Spinal cord (tissue), 10 donors: ENCODE measurements around the gene CENPV. TPM values are rescaled to one million over a fixed set of nuclear protein-coding genes. Genes with fewer than 3 reads are reported as not detected.
"Not testable (repeated sequence)": the region's sequence is repeated elsewhere in the genome, so short reads cannot be mapped to it uniquely, and the experiment has no call there.

ENCODE experiments used
- DNase-seq, 6 donors: peaks; one replicate each; pipeline versions ENCODE4 v3.0.0 to v3.0.0-alpha.2; 2013 to 2015; ENCODE audit warnings: low spot score in 6 of 6, low read depth in 4 of 6
- H3K27ac ChIP-seq: one replicate; pipeline ENCODE4 v1.5.1; 2013; ENCODE audit warnings: low read depth, low read length, control low read depth
- H3K27me3 ChIP-seq: one replicate; pipeline ENCODE4 v1.6.1; 2013; ENCODE audit warnings: low read length; ENCODE audit not compliant: control insufficient read depth, insufficient read depth
- H3K36me3 ChIP-seq: one replicate; pipeline ENCODE4 v1.6.1; 2013; ENCODE audit warnings: low read length; ENCODE audit not compliant: control insufficient read depth, insufficient read depth
- H3K4me1 ChIP-seq: one replicate; pipeline ENCODE4 v1.6.1; 2013; ENCODE audit warnings: low read length; ENCODE audit not compliant: control insufficient read depth, insufficient read depth
- H3K4me3 ChIP-seq: one replicate; pipeline ENCODE4 v1.5.1; 2013; ENCODE audit warnings: low read depth, low read length, control low read depth
- H3K9me3 ChIP-seq: one replicate; pipeline ENCODE4 v1.6.1; 2013; ENCODE audit warnings: low read length; ENCODE audit not compliant: control insufficient read depth, insufficient read depth
- WGBS: methylation state at CpG from one replicate; pipeline ENCODE4 v1.1.5; 2013; ENCODE audit warnings: missing lambda C conversion rate; ENCODE audit not compliant: insufficient coverage; 5-methylcytosine and 5-hydroxymethylcytosine counted together
- polyA plus RNA-seq, 2 donors: library from polyadenylated mRNA; unstranded; fragments of 120-200 nt; gene quantifications; one replicate each; pipeline ENCODE4 v1.2.1, GENCODE V29; 2013; ENCODE audit not compliant: insufficient read length in 2 of 2
- total RNA-seq, 2 donors: library from RNA; depleted of rRNA in 1 of 2; stranded (reverse); fragments of 120-200 nt in 1 of 2; fragments of >200 nt in 1 of 2; gene quantifications; one replicate each; pipeline versions ENCODE4 v1.2.3 to v1.2.4, GENCODE V29; 2013 to 2014
- donor health status: healthy.

The CENPV gene
- total and polyA plus RNA-seq, 4 donors, result 33.7 to 130 (median 96.6) TPM

- peaks cover 15% of the 10 kb centered on the region for H3K36me3 ChIP-seq
- 93% methylated on average over 7 of the region's 13 CpGs for WGBS
Observed at GRCh38 chr17:16301963-16302855, 51.1 kb downstream of the CENPV start.

DNA sequence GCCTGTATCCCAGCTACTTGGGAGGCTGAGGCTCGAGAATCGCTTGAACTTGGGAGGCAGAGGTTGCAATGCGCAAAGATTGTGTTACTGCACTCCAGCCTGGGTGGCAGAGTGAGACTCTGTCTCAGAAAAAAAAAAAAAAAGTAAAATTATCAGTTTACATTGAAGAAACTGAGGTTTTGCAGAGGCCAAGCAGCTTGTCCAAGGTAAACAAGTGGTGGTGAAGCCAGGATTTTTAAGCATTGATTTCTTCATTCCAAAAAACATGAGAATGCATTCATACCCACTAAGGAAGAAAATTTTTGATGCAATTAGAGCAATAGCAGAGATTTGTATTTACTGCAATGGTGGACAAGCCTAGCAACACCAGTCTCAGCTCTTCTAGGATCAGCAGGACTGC is 52.7 kb downstream of the CENPV start:
- Histone ChIP-seq H3K27ac (no peak overlapping the region), H3K4me1 (no peaks in the 10 kb centered on the region), H3K4me3 (no peak overlapping the region), H3K27me3 (no peaks in the 10 kb centered on the region), H3K9me3 (no peaks in the 10 kb centered on the region), H3K36me3 (peaks cover 12% of the 10 kb centered on the region)
- 100% methylated on average over 3 of the region's 3 CpGs for WGBS
- no peak for DNase-seq

More at GRCh38 chr17:16301963-16302855, 51.1 kb downstream of the CENPV start:
- DNase-seq, result no peak
- Histone ChIP-seq H3K27me3 (no peaks in the 10 kb centered on the region), H3K4me3 (no peak overlapping the region), H3K27ac (no peak overlapping the region), H3K4me1 (no peaks in the 10 kb centered on the region), H3K9me3 (no peaks in the 10 kb centered on the region)

DNA sequence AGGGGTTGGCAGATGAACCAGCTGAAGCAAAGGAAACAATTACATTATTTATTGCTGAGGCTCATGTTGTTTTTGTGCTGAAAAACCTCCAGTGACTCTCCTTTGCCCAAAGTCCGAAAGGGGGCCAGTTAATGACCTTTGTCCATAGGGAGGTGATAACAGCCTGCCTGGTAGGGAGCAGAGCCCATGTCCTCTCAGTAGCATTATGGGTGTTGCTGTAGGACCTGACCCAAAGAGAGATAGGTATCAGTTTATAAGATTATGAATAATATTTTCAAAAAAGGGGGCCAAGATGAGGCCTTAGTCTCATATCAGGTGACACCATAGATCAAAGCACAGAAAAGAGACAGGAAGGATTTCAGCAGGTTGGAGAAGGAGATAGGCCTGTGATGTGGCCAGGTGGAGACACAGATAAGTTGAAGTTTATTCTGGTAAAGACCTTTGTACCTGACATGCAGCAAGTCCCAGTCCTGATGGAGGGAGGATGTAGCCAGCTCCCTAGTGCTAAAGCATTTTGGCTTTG is 55.1 kb downstream of the CENPV start:
- H3K4me3 ChIP-seq, result no peak overlapping the region
- WGBS, result 50% methylated on average over 1 of the region's 1 CpG
- H3K27ac ChIP-seq, result no peak overlapping the region
- no peaks in the 10 kb centered on the region for H3K9me3 ChIP-seq
- H3K27me3 ChIP-seq, result no peaks in the 10 kb centered on the region
- peaks cover 12% of the 10 kb centered on the region for H3K36me3 ChIP-seq
- no peak for DNase-seq
- no peaks in the 10 kb centered on the region for H3K4me1 ChIP-seq

GRCh38 chr17:16297367-16298139 is 55.7 kb downstream of the CENPV start:
- H3K36me3 ChIP-seq, result peaks cover 12% of the 10 kb centered on the region
- 56% methylated on average over 11 of the region's 11 CpGs for WGBS

DNA sequence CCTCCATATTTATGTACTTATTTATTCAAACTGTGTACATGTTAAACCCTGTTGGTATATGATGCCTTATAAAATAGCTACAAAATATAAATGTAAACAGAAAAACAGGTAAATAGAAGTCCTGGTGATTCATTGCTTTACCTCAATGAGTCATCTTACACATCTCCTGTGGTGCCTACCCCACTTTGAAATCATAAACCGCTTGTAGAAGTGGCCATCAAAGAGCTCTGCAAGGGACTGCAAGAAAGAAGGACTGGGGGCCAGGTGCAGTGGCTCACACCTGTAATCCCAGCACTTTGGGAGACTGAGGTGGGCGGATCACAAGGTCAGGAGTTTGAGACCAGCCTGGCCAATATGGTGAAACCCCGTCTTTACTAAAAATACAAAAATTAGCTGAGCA is 57.2 kb downstream of the CENPV start:
- H3K27me3 ChIP-seq, H3K36me3 ChIP-seq, DNase-seq, H3K27ac ChIP-seq, H3K9me3 ChIP-seq, H3K4me3 ChIP-seq, H3K4me1 ChIP-seq: not testable (repeated sequence)
- WGBS, result 92% methylated on average over 1 of the region's 3 CpGs

More at GRCh38 chr17:16297367-16298139, 55.7 kb downstream of the CENPV start:
- Histone ChIP-seq H3K4me1 (no peaks in the 10 kb centered on the region), H3K27me3 (no peaks in the 10 kb centered on the region), H3K27ac (no peak overlapping the region), H3K9me3 (no peaks in the 10 kb centered on the region), H3K4me3 (no peak overlapping the region)
- DNase-seq, result no peak

DNA sequence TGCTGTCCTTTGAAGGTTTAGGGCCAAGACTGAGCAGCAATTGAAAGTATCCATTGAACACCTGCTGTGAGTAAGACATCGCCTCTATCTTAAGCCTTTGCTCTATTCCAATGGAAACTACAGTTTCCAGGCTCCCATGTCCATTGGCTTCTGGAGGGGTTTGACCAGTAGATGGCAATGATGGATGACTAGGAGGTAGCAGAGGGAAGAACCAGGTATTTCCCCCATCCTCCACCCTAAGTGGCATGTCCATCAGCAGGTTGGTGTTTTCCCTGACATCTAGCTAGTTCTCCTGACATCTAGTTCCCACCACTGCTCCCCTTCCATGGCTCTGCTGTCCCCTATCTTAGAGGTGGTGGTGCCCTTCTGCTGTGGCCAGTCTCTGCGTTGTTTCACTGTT is 58.7 kb downstream of the CENPV start:
- H3K4me1 ChIP-seq, result no peaks in the 10 kb centered on the region
- H3K4me3 ChIP-seq, result no peak overlapping the region
- peaks cover 2% of the 10 kb centered on the region for H3K36me3 ChIP-seq
- H3K27ac ChIP-seq, result no peak overlapping the region
- no peaks in the 10 kb centered on the region for H3K27me3 ChIP-seq
- DNase-seq, result no peak
- H3K9me3 ChIP-seq, result no peaks in the 10 kb centered on the region
- WGBS, result no CpG with 5 or more reads among the region's 2 CpGs

DNA sequence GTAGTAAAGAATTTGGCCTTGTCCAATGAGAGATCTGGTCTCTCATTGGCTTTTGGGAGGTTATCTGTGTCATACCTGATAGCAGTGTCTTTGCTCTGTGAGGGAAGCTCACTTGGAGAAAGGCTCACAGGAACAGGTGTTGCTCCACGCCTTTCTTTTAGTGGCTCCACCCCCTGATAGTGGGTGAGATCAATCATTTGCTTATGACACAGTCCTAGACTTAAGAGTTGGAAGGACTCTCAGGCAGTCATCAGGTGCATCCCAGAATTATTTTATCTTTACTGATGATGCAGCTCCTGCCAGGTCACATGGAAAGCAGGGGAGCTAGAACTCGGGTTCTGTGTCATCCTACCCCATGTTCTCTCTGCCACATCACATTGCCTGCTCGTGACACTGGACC is 59.3 kb downstream of the CENPV start:
- H3K27ac ChIP-seq, result no peak overlapping the region
- H3K4me1 ChIP-seq, result no peaks in the 10 kb centered on the region
- H3K4me3 ChIP-seq, result no peak overlapping the region
- H3K36me3 ChIP-seq, result peaks cover 2% of the 10 kb centered on the region
- 93% methylated on average over 3 of the region's 3 CpGs for WGBS
- DNase-seq, result no peak
- H3K27me3 ChIP-seq, result no peaks in the 10 kb centered on the region
- H3K9me3 ChIP-seq, result no peaks in the 10 kb centered on the region

Other genes starting within 250 kb of the CENPV start
- gene NCOR1, start 137.9 kb downstream of the CENPV start, total RNA-seq, result 100 to 1,000 TPM in 1 of 2 donors, 10 to 100 TPM in 1; 93.4 to 102 TPM
- gene NCOR1, start 137.9 kb downstream of the CENPV start, polyA plus RNA-seq, result 10 to 100 TPM; 72.7 to 79.0 TPM
- 10 to 100 TPM; 26.6 to 29.1 TPM for gene PIGL, start 136.3 kb downstream of the CENPV start, total RNA-seq
- 10 to 100 TPM; 24.0 to 39.7 TPM for gene PIGL, start 136.3 kb downstream of the CENPV start, polyA plus RNA-seq
- gene UBB, start 27.6 kb upstream of the CENPV start, total RNA-seq, result 1,000 to 10,000 TPM; 2,583 to 2,831 TPM
- 1,000 to 10,000 TPM; 2,014 to 2,059 TPM for gene UBB, start 27.6 kb upstream of the CENPV start, polyA plus RNA-seq
- 10 to 100 TPM in 1 of 2 donors, 1 to 10 TPM in 1; 4.5 to 19.3 TPM for gene TRPV2, start 62.1 kb upstream of the CENPV start, total RNA-seq
- gene TRPV2, start 62.1 kb upstream of the CENPV start, polyA plus RNA-seq, result 10 to 100 TPM; 16.5 to 17.2 TPM
- 1 to 10 TPM; 6.1 to 6.9 TPM for gene LRRC75A, start 138.7 kb upstream of the CENPV start, total RNA-seq
- 10 to 100 TPM; 12.0 to 12.9 TPM for gene LRRC75A, start 138.7 kb upstream of the CENPV start, polyA plus RNA-seq
- 10 to 100 TPM; 17.2 to 18.7 TPM for gene ZNF287, start 215.7 kb upstream of the CENPV start, total RNA-seq
- gene ZNF287, start 215.7 kb upstream of the CENPV start, polyA plus RNA-seq, result 10 to 100 TPM in 1 of 2 donors, 1 to 10 TPM in 1; 7.3 to 11.4 TPM